NCI-H526 (cell line): Measurements from ENCODE around the gene GARIN5A.
"Not testable (repeated sequence)": the region's sequence is repeated elsewhere in the genome, so short reads cannot be mapped to it uniquely, and the experiment has no call there.

Experiments
- DNase-seq, 2 experiments: peaks; one replicate each; lab custom pipeline; 2025; lab: John Stamatoyannopoulos, UW

The GARIN5A gene

DNA sequence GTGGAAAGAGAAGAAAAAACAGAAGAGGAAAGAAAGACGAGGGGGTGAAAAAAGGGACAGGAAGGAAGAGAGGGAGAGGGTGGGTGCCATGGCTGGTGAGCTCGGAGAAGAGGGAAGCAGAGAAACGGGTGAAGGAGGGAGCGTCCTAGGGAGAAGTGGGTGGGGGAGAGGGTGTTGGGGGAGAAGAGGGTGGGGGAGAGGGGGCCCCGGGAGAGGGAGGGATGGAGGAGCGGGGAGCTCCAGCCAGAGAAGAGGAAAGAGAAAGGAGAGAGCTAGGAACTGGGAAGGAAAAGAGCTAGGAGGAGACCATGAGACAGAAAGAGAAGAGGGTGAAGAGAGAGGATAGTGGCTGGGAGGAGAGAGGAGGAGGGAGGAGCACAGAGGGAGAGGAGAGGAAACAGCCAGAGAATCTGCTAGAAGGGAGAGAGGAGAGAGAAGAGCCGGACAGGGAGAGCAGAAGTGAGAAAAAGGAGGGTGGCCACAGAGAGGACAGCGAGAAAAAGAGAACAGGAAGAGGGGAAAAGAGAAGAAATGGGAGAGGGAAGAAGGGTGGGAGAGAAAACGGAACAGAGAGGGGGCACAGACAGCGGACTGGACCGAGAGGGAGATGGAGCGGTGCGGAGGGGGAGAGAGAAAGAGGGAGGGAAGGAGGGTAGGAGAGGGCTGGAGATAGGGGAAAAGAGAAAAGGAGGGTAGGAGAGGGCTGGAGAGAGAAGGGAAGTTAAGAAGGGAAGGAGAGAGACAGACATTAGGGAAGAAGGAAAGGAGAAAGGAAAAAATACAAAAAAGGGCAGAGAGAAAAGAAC lies 11.9 kb upstream of the GARIN5A start:
- no peak for DNase-seq

DNA sequence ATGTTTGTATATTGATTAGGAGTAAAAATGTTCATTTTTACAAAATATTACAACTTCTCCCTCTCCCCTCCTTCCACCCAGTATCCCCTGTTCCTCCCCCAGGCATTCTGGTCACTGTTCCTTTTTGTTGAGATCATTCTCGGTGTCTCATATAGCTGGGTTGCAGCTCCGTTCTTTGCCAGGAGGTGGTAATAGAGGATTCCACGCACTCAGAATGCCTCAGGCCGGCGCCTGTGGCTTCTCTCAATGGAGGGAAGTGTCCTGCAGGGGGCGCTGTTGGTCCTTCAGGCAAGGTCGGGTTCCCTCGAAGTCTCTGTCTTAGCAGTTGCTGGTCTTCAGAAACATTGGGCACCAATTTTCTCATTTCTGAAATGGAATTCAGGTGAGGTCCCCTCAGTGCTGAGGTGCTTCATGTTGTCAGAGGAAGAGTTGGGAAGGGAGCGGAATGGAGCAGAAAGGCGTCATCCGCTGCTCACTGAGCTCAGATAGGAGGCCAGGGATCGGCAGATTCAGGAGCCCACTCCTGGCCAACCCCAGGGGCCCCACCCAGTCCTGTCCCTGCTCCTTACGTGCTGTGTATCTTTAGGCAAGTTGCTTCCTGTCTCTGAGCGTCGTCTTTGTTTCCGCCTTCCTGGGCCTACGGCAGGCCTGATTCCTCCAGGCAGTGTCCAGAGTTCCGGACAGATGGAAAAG lies 10.3 kb upstream of the GARIN5A start:
- peak; percentile 46 to 68 for DNase-seq

DNA sequence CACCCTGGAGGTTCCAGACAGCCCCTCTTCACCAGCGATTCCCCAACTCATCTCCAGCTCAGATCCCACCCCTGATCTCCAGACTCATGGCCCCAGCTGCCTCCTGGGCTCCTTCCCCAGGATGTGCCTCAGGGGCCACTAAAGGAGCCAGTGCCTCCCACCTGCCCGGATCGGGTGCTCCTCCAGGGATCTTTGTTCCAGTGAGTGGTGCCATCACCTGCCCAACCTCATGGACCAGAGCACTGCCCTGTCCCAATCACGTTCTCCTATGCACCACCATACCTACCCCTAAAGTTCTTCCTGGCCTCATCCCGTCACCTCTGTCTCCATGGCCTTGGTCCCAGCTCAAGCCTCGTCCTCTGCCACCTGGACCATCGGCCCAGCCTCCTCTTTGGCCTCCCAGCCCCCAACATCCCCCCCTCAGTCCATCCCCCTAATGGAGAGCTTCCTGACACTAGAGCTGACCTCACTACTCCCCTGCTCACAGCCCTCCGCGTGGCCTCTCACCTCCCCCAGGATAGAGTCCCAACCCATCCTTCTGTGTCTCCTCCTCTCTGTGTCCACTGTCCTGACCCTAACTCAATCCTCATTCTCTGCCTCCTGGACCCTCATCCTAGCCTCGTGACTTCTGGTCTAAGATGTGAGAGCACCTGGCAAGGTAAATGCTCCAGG lies 8.8 kb upstream of the GARIN5A start:
- DNase-seq: no peak

DNA sequence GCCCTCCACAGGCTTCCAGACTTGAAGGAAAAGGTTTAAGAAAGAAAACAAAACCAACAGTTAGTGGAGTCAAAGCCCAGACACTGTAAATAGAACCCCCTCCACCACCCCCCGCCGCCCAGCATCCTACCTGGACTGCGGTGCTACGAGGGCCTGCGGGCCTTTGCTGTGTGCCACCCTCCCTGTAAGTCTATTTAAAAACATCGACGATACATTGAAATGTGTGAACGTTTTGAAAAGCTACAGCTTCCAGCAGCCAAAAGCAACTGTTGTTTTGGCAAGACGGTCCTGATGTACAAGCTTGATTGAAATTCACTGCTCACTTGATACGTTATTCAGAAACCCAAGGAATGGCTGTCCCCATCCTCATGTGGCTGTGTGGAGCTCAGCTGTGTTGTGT lies 6.3 kb upstream of the GARIN5A start:
- DNase-seq: no peak

DNA sequence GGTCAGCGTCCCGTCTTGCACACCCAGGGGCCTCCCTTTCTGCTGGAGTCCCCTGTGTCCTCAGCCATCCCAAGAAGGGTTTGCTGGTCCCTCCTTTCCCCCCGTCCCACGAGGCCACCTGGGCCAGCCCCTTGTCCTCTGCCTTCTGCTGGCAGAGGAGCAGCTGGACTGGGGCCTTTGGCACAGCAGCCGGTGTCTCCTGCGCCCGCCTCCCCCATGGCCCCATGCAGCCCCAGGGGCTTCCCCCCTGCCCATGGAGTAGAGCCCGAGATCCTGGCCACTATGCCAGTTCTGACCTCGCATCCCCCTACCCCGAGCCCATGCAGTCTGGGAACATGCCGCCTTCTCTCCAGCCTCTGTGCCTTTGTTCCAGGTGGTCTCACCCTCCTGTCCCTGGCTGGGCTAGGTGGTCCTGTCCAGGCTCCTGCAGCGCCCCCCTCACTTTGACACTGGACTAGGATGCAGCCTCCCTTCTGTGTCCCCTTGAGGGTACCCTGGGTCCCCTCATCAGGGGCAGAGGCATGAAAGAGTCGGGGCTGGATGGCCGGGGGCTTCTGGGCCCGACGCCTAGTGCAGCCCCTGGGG lies 5.7 kb upstream of the GARIN5A start:
- no peak for DNase-seq

DNA sequence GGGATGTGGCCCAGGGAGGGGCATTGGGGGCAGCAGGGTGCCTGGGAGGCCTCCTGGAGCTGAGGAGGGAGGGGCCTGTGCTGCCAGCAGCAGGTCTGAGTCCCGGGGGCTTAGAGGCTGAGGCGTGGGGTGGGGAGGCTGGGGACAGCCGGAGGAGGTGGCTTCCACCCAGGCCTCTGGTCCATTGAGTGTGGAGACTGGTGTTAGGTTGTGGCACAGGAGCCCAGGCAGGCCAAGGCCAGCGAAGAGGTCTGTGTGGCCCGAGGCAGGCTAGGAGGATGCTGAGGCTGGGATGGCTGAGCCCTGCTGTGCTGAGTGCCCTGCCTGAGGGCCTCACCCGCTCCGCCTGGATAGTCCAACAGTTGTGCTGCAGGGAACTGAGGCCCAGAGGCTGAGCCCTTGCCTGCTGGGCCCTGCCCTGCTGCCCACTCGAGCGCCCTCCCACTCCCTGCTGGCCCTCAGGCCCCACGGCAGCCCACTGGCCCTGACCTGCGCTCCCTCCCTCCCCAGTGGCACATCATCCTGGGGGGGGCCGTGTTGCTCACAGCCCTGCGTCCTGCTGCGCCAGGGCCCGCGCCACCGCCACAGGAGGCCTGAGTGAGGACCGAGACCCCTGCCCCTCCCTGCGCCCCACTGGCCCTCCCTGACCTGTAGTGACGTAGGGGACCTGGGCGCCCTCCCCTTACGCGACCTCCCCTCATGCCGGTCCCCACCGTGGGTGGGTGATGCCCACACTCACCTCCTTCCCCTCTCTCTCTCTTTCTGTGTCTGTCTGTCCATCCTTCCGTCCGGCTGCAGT lies 4.9 kb upstream of the GARIN5A start:
- DNase-seq: no peak

DNA sequence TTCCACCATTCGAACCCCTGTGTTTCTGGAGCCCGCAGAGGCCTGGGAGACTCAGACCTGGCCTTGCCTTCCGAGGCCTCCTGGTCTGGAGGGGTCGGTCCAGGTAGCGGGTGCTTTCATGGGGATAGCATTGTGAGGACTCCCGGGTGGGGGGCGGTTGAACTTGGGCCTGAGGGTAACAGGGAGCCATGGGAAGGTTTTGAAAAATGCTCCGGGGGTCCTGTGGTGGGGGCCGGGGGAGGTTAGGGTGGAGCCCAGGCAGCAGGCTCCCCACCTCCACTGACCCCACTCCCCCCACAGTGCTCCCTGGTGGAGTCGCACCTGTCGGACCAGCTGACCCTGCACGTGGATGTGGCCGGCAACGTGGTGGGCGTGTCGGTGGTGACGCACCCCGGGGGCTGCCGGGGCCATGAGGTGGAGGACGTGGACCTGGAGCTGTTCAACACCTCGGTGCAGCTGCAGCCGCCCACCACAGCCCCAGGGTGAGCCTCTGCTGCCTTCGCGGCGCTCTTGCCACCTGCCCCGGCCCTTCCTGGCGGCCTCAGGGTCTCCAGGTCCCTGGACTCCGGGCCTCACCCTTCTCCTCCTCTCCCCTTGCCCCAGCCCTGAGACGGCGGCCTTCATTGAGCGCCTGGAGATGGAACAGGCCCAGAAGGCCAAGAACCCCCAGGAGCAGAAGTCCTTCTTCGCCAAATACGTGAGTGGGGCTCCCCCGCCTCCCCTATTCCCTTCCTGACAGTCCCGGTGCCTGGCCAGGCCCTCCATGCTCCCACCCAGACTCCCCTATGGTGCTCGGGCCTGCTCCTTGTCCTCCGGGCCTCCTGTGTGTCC lies 3.8 kb upstream of the GARIN5A start:
- no peak for DNase-seq

DNA sequence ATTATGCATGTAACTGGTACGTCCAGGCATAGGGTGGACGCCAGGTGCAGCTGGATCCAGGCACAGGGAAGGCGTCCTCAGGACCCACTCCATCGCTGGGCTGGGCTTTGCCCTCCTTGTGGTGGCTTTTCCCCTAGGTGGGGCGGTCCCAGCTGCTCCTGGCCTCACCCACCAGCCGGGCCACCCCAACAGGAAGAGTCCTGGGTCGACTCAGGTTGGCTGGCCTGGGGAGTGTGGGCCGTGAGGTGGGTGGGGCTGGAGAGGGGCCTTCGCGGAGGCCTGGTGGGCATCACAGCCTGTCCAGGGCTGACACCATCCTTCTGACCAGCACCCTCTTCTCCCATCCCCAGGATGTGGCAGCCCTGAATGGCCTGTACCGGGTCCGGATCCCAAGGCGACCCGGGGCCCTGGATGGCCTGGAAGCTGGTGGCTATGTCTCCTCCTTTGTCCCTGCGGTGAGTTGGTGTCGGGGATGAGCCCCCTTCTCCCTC lies 3.2 kb upstream of the GARIN5A start:
- no peak for DNase-seq

DNA sequence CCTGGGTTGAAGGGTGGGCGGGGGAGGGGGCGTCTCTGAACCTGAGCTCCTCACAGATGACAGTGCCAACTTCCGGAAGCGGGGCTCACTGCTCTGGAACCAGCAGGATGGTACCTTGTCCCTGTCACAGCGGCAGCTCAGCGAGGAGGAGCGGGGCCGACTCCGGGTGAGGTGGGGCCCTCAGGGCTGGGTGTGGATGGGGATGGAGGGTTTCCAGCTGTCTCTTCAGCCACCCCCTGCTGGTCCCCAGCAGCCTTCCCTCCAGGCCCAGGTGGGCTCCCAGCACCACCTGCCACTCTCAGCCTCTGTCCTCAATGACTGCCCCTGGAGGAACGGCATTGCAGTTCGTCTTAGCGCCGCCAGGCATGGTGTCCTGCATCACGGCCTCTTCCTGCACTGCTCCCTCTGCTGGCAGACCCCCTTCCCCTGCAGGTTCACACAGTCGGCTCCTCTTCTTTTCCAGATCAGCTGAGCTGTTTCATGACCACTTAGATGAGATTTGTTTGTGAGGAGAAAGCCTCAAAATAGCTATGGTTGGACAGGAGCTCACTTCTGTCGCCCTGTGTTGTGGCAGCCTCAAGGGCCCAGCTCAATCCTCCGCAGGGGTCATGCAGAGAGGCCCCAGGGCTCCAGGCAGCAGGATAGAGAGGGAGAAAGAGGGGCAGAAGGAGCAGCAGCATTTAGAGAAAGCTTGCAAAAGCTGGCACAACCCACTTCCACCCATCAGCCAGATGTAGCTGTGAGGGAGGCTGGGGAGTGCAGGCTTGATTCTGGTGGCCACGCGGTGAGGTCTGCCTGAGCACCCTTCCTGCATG lies 2.5 kb upstream of the GARIN5A start:
- peak; percentile 17 to 71 for DNase-seq

DNA sequence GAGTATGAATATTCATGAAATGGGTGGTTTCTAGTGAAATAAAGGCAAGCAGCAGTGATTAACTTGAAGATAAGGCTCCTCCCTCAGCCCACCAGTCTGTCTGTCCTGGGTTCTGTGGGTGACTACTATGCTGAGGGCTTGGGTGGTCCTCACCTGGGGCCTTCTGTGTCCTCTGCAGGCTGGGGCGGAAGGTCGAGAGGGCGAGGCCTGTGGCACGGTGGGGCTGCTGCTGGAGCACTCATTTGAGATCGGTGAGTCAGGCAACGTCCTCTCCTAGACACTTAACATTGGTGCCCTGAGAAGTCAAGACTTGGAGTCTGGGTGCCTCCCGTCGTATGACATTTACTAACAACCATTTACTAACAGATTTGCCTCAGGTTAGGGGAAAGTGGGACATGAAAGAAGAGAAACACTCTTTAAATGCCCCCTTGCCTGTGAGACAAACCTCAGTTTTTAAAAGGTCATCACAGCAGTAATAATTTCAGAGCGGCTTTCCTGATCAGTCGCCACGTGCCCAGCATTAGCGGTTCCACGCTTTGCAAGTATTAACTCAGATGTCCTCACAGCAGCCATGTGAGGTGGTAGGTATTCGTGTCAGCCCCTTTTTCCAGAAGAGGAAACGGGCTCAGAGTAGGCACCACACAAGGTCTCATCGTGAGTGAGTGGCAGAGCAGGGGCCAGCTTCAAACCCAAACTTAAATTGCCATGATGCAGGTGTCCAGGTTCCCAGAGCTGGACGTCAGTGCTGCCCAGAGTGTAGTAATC lies 1.3 kb upstream of the GARIN5A start:
- DNase-seq: no peak

DNA sequence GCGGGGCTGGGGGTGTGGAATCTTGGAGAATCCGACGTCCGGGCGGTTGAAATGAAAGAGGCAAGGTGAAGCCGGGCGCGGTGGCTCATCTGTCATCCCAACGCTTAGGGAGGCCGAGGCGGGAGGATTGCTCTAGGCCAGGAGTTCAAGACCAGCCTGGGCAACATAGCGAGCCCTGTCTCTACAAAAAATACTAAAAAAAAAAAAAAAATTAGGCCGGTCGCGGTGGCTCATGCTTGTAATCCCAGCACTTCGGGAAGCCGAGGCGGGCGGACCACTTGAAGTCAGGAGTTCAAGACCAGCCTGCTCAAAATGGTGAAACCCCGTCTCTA lies 225 bp upstream of the GARIN5A start:
- no peak for DNase-seq

DNA sequence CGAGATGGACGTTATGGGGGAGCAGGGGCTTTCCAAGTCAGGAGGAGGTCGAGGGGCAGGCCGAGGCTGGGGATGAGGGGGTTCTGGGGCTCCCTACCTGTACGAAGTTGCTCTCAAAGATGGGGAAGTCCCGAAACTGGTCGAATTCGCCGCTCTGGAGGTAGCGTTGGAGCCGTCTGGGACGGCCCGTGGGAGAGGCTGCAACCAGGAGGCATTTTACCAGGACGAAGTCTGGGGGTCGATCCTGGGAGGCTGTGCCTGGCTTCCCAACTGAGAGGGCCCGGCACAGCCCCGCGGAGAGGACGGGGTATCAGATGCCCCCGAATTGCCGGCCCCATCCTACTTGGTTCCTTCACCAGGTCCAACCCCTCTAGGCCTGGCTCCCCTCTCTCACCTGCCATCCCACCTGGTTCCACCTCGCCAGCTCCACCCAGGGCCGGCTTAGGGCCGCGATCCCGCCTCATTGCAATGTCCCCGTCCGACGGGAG lies 868 bp downstream of the GARIN5A start:
- DNase-seq: no peak

DNA sequence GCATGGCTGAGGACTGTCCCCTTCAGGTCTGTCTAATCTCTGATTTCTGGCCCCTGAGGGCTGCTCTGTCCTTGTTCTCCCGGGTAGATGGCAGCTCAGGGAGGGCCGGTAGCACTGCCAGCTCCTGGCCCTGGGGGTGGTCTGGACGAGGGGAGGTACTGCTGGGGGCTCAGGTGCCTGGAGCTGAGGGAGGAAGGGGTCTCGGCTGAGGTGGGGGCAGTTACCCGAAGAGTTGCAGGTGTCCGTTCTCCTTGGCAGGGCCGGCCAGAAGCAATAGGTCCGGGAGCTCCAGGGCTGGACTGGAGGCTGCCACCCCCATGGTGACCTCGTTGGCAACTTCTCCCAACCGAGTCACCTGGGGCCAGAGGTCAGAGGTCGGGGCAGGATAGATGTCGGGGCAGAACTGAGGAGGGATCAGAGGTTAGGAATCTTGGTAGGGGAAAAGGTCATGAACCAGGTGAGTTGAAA lies 1.5 kb downstream of the GARIN5A start:
- no peak for DNase-seq

DNA sequence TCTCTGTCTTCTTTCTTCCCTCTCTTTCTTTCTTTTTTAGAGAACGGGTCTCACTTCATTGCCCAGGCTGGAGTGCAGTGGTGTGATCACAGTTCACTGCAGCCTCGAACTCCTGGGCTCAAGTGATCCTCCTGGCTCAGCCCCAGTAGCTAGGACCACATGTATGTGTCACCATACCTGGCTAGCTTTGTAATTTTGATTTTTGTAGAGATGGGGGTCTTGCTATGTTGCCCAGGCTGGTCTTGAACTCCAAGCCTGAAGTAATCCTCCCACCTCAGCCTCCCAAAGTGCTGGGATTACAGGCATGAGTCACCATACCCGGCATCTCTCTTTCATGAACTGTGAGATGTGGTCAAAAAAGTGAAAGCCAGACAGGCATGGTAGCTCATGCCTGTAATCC lies 3.3 kb downstream of the GARIN5A start:
- not testable (repeated sequence) for DNase-seq

DNA sequence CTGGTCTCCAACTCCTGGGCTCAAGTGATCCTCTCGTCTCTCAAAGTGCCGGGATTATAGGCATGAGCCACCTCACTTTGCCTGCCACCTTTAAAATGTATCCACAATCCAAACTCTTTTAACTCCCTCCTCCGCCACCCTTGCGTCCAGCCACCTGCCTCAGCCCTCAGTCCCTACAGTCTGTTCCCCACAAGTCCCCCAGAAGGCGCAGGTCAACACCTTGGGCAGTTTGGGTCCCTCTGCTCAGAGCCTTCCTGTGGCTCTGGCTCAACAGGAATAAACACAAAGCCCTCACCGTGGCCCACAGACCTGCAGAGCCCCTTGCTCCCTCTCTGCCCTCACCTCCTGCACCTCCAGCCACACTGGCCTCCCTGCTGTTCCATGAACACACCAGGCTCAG lies 7.8 kb downstream of the GARIN5A start:
- DNase-seq: no peak

DNA sequence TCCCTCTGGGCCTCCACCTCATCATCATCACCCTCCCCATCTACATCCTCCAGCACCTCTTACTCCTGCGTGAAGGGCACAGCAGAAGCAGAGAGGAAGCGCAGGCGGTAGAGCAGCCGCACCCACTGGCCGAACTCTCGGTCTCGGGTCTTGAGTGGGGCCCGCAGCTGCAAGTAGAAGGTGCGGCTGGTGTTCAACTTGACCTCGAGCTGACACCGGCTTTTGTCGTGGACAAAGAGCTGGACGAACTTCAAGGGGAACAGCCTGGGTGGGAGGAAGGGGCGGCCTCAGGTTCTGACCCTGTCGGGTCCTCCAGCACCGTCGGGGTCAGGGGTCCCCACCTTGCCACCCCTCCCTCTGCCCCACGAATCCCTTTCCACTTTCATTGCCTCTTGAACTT lies 9.1 kb downstream of the GARIN5A start:
- DNase-seq: no peak

DNA sequence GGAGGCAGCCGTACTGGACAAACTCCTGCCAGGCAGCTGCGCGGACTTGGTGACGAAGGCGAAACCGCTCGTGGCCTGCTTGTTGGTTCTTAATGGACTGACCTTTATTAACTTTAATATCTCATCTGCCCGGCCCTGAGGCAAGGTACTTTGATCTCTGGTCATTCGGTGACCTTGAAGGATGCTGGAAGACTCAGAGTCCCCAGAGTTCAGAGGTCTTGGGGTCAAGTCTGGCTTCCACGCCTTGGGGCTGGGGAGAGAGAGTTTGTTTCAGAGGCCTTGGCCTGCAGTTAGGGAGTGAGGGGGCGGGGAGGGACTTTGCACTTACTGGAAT lies 10.0 kb downstream of the GARIN5A start:
- DNase-seq: no peak

DNA sequence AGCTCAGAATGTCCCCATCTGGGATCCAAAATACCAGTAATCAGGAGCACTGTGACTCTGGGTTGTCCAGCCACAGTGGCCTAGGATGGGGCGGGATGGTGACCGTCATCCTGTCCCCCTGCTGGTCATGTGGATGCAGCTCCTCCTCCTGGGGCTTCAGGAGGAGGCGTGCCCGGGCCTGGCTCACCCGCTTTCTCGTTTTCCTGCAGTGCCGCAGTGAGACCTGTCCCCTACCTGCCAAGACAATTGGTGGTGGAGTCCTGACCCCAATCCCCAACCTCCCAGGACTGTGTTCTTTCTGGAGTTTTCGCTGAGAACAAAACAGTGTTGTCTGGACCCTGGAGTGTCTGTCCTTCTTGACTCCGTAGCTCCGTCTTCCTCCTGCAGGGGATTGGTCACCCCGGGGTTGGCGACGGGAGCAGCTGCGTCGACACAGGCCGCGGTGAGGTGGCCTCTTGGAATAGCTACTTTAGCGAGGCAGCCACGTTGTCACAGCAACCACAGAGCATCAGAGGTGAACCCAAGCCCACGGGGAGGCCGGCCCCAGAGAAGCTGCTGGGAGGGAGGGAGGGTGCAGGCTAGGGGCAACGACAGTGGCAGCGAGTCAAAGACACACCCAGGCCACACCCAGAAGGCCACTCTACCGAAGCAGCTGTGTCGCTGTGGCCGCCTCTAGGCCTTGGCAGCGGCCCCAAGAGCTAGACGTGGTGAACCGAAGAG lies 10.5 kb downstream of the GARIN5A start:
- peak in 1 of 2 experiments; percentile 26 for DNase-seq
